NCI-H345 treated with DMSO at 0.1 percent for 48 hours (cell line): ENCODE measurements around the gene WNT7B.

Experiments
- DNase-seq: peaks from one replicate; lab custom pipeline; 2025; ENCODE audit not compliant: unreplicated experiment; lab: John Stamatoyannopoulos, UW

The WNT7B gene

DNA sequence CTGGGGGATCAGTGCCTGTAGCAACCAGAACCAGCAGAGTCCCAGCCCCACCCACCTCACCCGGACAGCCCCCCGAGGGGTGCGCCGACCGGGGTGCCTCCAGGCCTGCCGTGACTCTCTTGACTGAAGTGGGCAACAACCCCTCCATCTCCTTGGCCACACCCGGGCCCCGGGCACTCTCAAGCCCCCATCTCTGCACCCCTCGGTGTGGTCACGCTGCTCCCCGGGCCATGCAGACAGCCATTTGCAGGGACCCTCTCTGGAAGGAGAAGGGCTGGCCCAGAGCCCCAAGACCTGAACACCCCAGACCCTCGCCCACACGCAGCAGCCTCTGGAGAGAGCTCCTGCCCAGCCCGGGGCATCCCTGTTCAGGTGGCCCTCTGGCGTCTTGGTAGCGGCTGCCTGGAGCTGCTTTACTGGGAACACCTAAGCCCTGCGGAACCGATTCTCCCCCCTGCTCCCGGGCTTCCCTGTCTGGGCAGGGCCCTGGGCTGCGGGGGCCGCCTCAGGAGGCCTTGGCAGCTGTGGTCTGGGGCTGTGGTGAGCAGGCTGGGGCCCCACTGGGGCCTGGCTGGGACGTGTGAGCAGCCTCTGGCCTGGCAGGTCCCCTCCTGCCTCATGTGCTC lies 84.9 kb downstream of the WNT7B start:
- no peak for DNase-seq

DNA sequence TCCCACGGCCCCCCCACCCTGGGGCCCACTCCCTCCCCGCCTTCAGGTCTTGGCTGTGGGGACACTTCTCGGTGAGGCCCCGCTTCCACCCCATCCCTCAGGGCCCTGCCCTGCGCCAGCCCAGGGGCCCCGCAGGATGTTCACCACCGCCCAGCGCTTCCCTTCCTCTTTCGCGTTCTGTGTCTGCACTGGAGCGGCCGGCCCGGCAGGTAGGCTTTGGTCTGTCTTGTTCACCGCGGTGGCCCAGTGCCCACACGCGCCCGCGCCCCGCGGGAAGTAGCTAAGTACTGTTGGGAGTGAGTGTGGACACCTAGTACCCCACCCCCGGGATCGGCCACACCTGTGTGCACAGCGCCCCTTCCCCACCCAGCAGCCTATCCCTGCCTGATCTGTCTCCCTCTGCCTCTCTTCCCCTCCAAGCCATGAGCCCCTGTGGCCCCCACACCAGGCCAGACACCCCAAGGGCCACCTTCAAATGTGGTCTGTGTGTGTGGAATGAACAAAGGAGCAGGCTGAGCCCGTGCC lies 85.4 kb downstream of the WNT7B start:
- DNase-seq: no peak

GRCh38 chr22:45891021-45891421 lies 85.9 kb downstream of the WNT7B start:
- no peak for DNase-seq

GRCh38 chr22:45890351-45890635 lies 86.7 kb downstream of the WNT7B start:
- DNase-seq: no peak

DNA sequence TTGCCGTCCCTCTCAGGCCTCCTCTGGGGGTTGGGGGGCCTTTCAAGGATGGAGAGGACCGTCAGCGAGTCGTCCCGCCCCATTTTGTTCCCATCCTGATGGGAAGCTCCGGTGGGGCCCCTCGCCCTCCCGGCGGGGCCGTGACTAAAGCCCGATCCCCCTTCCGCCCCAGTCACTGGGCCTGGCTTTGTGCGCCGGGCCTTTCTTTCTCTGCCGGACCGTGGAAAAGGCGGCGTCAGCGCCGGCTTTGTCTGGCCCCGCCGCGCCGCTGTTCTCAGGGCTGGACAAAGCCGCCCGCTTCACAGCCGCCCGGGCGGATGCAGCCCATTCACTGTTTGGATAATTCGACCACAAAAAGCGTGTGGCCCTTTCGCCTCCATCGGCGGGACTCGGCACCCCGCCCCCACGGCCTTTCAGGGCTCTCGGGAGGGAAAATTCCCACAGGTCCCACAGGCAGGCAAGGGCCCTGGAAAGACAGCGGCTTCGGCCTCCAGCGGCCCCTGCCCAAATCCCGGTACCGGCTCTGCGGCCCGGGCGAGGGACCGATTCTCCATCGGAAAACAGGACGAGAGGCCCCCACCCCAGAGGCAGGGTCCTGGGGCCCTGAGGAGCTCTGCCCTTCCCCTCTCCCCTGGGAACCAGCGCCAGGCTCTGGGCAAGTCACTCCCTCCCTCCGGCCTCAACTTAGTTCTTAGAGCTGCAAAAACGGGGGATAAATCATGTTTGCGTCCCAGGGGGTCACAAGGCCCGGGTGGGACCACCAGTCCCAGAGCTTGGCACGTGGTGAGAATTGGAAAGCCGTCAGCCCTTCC lies 87.2 kb downstream of the WNT7B start:
- no peak for DNase-seq

DNA sequence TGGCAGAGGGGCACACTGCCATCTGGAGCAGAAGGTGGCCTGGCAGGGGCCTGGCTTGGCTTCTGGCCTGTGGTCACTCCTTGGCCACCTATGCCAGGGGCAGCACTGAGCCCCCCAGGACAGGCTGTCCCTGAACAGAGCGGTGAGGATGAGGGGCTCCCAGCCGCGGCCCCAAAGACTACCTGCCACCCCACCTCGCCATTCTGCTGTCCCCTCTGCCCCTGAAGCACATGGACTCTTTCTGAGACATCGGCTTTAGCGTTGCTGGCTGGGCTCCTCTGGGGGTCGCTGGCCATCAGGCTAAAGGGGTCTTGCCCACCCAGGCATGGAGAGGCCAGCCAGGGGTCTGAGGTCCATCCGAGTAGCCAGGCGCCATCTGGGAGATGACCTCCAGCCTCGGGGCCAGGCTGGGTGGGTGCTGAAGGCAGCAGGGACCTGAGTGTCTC lies 87.8 kb downstream of the WNT7B start:
- DNase-seq: no peak

- no peak for DNase-seq
Measured at GRCh38 chr22:45888221-45889092, 88.5 kb downstream of the WNT7B start.

GRCh38 chr22:45887202-45888131 lies 89.5 kb downstream of the WNT7B start:
- no peak for DNase-seq

- no peak for DNase-seq
Measured at GRCh38 chr22:45886540-45886939, 90.4 kb downstream of the WNT7B start.

DNA sequence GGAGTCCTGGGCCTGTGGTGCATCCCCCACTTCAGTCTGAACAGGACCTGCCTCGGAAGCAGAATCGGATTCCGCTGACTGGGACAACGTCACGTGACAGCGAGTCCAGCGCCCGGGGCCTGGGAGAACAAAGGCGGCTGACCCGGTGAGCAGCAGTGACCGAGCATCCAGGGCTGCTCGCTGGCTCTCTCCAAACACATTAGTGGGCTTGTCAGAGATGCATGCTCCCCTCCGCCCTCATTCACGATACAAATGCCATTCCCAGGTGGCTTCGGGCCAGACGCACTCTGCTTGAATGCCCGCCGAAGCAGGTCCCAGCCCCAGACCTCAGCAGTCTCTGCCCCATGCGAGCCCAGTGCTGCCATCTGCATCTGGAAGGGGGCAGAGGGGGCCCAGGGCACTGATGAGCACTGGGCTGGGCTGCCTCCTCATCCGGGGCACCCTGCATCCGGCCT lies 91.0 kb downstream of the WNT7B start:
- no peak for DNase-seq

DNA sequence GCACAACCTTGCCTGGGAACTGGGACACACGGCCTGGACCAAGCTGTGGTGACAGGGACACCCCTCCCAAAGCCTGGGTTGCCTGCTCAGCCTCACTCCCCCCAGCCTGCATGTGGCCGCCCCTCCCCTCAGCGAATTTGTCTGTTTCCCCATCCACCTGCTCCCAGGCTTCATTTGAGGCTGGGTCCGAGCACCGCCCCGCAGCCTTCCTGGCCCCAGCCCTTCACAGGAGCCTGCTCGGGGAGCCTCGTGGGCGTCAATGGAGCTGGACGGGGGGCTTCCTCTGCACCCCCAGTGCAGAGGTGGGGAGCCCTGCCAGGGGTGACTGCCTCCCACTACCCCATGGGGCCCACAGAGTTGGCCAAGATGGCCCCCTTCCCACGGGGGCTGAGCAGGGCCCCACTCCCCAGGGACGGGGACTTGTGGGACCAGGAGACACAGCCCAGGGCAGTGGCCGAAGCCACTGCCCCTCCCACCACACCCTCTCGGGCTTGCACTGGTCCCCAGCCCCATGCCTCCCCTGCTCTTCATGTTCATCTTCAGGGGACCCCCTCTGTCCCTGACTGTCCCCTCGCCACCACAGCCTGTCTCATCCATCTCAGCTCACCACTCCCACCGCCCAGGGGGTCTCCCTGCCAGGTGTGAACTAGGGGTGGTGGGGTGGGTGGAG lies 91.7 kb downstream of the WNT7B start:
- no peak for DNase-seq

GRCh38 chr22:45884201-45885062 lies 92.5 kb downstream of the WNT7B start:
- DNase-seq: no peak

DNA sequence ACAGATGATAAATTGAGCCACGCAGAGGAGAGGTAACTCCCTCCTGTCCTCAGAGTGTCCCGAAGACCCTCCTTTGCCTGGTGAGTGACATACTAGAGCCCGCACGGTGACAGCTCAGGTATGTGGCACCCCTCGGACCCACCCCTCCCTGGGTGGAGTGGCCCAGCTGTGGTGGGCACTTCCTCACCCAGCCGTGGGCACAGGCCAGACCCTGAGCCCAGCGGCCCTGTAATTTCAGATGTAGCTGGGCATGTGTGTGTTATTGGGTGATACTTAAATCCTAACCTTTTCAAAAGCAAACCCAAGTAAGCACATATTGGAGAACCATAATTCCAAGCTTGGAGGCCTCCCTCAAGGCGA lies 93.2 kb downstream of the WNT7B start:
- DNase-seq: no peak

DNA sequence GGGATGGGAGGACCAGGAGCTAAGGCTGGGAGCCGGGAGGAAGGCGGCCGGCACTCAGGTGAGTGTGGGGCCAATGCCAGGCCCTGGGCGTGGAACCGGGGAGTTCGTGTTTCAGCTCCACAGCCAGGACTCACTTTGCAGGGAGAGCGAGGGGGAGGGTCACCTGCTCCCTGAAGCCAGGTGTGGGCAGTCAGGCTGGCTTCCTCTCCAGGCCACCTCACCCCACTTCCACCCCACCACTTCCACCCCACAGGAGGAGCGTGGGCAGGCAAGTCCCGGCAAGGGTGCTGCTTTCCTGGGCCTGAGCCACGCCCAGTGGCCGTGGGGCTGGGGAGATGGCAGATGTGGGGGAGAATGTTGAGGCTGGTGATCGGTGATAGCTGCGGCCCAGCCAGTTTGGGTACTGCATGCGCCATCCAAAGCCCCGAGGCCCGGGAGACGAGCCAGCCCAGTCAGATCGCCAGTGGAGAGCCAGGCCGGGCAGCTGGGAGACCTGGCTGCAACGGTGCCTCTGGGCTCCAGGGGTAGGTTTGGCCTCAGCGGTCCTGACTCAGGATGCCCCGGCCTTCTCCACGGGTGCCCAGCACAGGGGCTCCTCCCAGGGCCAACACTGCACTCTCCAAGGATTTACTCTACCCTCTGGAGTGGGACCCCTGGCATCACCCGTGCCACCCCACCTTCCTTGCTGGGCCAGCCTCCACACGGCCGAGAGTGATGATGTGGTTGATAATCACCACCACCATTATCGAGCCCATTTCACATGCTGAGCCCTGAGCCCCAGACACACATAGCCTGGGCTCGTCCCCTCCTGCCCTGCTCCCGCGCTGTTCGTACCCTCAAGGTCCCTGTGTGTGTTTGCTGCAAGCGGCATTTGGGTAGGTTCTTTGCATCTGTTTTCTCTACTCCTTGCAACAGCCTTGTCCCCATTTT lies 93.8 kb downstream of the WNT7B start:
- DNase-seq: no peak

DNA sequence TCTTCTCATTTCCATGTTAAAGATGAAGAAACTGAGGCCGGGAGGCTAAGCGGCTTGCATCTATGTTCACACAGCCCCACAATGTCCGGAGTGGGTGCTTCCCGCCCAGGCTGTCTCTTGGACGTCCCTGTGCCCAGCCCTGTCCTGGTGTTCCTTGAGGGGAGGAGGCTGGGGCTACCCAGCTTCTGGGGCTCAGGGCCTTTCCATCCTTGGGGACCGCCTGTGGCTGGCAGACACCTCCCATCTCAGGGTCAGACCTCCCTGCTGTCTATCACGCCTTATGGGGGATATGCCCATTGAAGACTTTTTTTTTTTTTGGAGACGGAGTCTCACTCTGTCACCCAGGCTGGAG lies 95.5 kb downstream of the WNT7B start:
- no peak for DNase-seq

- DNase-seq: no peak
Measured at GRCh38 chr22:45880716-45881523, 96.0 kb downstream of the WNT7B start.

GRCh38 chr22:45880091-45880715 lies 96.8 kb downstream of the WNT7B start:
- no peak for DNase-seq
